ENCODE data around the gene PIGO.

Gene PIGO

GRCh38 chr9:35105571-35106342 lies 9.4 kb upstream of the PIGO start:
- DNase-seq = no peak

- no peak for DNase-seq
These were observed 8.7 kb upstream of the PIGO start for GRCh38 chr9:35105126-35105525.

GRCh38 chr9:35104586-35104985 lies 8.2 kb upstream of the PIGO start:
- no peak for DNase-seq

GRCh38 chr9:35103660-35104191 lies 7.3 kb upstream of the PIGO start:
- DNase-seq = no peak

- peak; percentile 89 for DNase-seq
These were observed 6.6 kb upstream of the PIGO start, which contains the start of gene STOML2 for GRCh38 chr9:35102769-35103659. Gene STOML2 (minus strand): TSS chr9:35103131. CDS start chr9:35103094, 37 bp downstream.

GRCh38 chr9:35102465-35102768 lies 6.0 kb upstream of the PIGO start:
- no peak for DNase-seq

GRCh38 chr9:35097573-35097972 lies 1.2 kb upstream of the PIGO start:
- no peak for DNase-seq

GRCh38 chr9:35091536-35091935 lies 4.9 kb downstream of the PIGO start:
- no peak for DNase-seq

- DNase-seq = no peak
These were observed 7.0 kb downstream of the PIGO start for GRCh38 chr9:35089434-35089833.

- DNase-seq = no peak
These were observed 11.3 kb downstream of the PIGO start for GRCh38 chr9:35085078-35085477.

- peak; percentile 87 for DNase-seq
These were observed 16.7 kb downstream of the PIGO start, which contains the start of gene FANCG for GRCh38 chr9:35079426-35080341. Gene FANCG (minus strand): TSS chr9:35079942. CDS start chr9:35079524, 418 bp downstream.

- peak; percentile 3 for DNase-seq
These were observed 17.4 kb downstream of the PIGO start for GRCh38 chr9:35079041-35079425.

GRCh38 chr9:35078066-35078465 lies 18.3 kb downstream of the PIGO start:
- no peak for DNase-seq

- no peak for DNase-seq
These were observed 19.5 kb downstream of the PIGO start for GRCh38 chr9:35076848-35077247.

GRCh38 chr9:35075358-35075757 lies 21.0 kb downstream of the PIGO start:
- no peak for DNase-seq

- no peak for DNase-seq
These were observed 21.6 kb downstream of the PIGO start for GRCh38 chr9:35074791-35075190.

- no peak for DNase-seq
These were observed 22.2 kb downstream of the PIGO start for GRCh38 chr9:35074141-35074540.

- no peak for DNase-seq
These were observed 23.1 kb downstream of the PIGO start for GRCh38 chr9:35073279-35073612.

- peak; percentile 94 for DNase-seq
These were observed 23.7 kb downstream of the PIGO start, which contains the start of gene VCP for GRCh38 chr9:35072461-35073278. Gene VCP (minus strand): TSS chr9:35072625. CDS start chr9:35072353, 272 bp downstream.

GRCh38 chr9:35071814-35072460 lies 24.5 kb downstream of the PIGO start:
- DNase-seq = peak; percentile 55
